Inferior parietal cortex (tissue), 1 donor: ENCODE measurements around the gene SST.

Experiments
- DNase-seq: peaks from one replicate; pipeline ENCODE4 v3.0.0-alpha.2; 2016; ENCODE audit errors: extremely low spot score

SST gene

GRCh38 chr3:187669675-187670504, at the start of gene SST:
Gene SST, minus strand, starts transcription at chr3:187670394. Its CDS starts 103 bp downstream, at chr3:187670291.
- no peak for DNase-seq

DNA sequence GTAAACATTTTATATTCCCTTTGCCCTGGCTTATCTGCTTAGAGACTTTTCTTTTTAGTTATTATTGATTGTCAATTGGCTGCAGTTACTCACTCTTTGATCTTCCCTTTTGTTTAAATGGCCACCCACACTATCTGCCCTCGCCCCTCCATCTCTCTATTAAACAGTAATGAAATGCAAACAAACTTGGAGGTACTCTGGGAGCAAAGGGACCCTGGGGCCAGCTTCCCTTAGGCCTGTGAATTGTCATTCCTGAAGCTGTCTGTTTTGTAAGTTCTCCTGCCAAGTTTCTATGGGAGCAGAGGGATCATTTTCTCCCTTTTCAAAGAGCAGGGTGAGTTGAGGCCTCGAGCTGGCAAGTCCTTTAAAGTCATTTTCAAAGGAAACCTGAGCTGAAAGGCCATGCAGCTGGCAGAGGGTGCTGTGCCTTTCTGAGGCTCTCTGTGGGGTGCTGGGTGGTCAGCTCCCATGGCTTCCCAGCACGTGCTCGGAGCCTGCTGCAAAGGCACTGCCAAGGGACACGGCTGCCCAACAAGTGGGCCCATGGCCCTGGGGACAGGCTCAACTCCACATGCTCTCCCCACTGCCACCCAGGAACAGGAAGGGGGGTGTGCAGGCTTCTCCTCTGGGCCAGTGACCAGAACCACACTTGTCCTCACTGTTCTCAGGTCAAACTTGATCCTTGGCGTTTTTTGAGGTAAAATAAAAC, 49.6 kb upstream of the SST start:
- no peak for DNase-seq

GRCh38 chr3:187718802-187719201, 48.6 kb upstream of the SST start:
- DNase-seq = no peak

DNA sequence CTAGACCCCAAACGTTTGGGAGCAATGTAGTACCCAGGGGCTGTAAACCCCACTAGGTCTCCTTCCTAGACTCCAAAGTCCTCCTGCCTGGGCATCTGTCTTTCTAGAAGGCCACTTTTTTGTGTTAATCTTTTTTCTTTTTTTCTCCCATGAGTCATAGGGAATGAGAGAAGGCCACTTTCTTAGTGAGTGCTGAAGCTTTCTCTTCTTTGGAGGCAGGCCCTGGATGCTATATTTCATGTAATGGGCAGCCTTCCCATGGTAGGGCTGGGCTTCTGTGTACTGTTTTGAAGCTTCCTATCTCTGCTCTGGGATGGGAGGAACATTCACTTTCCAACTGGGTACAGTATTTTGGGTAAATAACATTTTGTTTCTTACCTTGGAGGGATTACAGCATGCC, 47.4 kb upstream of the SST start:
- DNase-seq = no peak

DNA sequence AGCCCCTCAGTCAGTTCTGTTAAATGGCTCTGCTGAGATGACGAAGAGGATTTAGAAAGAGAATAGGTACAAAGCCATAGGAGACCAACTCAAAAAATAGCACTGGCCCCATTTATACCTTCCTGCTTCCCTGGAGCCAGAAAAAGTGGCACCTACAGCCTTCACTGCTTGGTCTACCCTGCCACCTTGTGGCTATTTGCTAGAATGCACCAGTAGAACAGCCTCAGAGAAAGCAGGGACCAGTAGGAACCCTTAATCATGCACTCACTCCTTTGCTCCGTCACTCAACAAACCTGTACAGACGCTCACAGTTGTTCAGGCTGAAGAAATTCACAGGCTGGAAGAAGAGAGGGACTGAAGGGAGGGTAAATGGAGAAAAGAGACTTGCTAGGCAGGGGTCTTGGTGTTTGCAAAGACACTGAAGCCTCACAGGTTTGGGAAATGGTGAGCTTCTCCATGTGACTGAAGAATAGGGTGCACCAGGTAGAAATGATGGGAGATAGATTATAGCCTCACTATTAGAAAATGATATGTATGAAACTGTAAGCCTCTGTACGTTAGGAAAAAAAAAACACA, 44.3 kb upstream of the SST start:
- DNase-seq = peak; percentile 94

GRCh38 chr3:187713504-187713903, 43.3 kb upstream of the SST start:
- DNase-seq = no peak

- no peak for DNase-seq
Observed at GRCh38 chr3:187709155-187709554, 39.0 kb upstream of the SST start.

GRCh38 chr3:187708696-187709095, 38.5 kb upstream of the SST start:
- no peak for DNase-seq

- DNase-seq = no peak
Observed at GRCh38 chr3:187706971-187707370, 36.8 kb upstream of the SST start.

- DNase-seq = no peak
Observed at GRCh38 chr3:187705164-187705563, 35.0 kb upstream of the SST start.

- DNase-seq = no peak
Observed at GRCh38 chr3:187702507-187703033, 32.4 kb upstream of the SST start, which contains the start of gene RTP2. Gene RTP2, minus strand, starts transcription at chr3:187702557. Its CDS starts 429 bp downstream, at chr3:187702128.

GRCh38 chr3:187700249-187700648, 30.1 kb upstream of the SST start:
- DNase-seq = no peak

DNA sequence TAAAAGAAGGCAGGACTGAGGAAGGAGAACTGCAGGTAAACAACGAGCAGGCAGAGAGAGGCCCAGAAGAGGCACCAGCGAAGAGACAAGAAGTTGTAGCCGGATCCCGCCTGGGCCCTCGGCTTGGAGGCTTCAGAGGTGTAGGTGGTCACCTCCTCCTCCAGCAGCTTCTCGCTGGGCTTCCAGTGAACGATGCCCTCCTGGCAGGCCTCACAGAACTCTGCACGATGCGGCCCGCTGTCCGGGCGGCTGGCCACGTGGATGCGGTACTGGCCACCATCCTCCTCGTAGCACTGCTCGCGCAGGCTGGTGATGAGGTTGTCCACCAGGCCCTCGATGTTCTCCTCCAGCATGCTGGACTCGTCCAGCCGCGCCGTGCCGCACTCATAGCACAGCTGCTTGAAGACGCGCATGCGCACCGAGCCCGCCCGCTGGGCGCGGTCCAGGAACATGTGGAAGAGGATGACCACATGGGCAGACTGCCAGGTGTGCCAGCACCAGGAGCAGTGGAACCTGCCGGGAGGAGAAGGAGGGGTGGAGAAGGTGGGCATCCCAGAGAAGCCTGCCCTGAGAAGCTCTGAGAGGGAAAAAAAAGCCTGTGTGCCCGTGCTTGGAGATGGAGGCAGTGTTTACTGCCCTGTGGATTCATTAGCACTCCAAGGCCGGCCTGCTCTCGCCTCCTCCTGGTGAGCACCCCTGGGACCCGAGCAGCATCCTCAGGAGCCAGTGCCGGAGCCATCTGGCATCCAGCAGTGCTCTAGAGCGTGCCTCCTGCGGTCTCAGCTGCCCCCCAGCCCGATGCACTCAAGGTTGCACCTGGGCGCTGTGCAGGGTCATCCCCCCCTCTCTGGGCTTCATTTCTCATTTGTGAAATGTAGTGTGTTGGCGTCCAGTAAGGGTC, 28.6 kb upstream of the SST start:
- no peak for DNase-seq

- no peak for DNase-seq
Observed at GRCh38 chr3:187696021-187696420, 25.8 kb upstream of the SST start.

DNA sequence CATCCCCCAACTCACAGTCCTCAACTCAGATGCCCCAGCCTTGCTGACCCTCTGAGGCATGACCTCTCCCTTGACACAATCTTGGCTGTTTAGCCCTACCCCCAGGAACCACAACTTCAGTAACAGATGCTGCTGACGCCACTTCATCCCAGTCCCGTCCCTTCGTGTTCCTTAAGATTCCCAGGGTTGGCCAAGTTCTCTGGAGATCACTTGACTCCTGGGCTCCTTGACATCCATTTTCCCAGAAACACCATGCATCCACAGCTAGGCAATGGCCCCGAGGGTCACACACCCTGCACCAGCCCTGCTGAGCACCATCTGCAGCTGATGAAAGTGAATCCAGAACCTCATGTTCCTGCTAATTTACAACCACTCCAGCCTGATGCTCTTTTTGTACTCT, 25.3 kb upstream of the SST start:
- DNase-seq = no peak

DNA sequence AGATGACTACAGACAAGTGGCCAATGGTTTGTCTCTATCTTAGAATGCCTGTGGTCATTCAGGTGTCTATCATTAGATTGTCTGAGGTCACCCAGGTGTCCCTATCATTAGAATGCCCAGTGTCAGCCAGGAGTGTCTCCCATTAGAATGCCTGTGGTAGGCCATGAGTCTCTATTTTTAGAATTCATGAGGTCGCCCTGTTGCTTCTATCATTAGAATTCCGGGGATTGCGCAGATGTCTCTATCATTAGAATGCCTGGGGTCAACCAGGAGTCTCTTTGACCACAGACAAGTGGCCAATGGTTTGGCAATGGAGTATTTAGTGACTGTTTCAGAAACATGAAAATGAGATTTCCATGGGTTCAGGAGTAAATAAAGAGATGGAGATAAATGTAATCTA, 24.6 kb upstream of the SST start:
- DNase-seq = no peak

DNA sequence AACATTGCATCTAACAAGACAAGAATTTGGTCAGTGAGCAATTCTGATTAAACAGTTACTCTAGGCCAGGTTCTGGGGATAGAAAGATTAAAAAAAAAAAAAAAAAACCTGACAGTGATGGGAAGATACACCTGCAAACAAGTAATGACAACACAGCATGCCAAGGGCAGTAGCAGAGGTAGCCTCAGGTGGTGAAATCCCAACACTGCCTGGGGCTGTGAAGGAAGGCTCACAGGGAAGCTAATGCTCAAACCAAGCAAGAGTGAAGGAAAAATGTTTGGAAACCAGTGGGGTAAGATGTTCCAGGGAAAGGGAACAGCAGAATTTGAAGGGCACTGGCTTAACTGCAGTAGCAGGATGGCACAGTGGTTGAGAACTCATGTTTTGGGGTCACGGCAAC, 23.2 kb upstream of the SST start:
- no peak for DNase-seq

DNA sequence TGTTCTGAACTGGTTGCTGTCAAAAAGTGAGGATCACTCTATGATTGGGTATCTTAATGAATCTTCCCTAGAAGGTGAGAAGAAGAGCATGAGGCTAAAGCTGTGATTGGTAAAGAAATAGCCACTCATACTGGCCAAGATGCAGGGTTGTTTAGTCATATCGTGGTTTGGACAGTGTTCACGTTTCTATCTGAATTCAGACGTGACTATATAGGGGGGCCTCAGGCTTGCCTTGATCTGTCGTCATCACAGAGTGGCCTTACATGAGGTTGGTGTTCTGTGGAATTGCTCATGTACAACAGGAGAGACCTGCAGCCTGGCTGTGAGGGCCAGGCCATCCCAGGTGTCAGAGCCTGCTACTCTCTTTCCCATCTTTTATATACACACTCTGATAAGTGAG, 19.8 kb upstream of the SST start:
- no peak for DNase-seq

DNA sequence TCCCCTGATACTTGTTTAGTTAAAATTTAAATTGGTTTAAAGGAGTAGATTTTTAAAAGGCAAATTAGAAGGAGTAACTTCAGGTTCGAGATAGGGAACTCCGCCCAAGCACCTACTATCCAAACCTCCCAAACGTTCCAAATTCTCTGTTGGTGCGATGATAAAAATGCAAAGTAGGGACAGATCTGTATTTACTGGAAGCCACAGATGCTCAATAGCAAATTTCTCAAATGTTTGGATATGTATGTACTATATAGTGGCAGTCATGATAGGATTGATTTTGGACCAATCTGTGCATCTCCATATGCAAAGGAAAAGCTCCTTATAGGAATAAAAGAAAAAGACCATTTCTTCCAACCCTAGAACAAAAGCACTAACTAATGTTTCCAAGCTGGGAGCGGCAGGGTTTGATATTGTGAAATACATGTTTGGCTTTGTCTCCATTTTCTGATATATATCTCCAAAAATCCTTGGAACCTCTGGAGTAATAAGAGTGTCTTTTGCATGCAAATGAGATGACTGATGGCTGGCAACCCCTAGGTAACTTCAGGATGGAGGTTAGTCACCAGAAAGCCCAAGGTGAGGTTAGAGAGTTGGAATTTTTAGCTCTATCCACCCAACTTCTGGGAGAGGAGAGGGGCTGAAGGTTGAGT, 16.6 kb upstream of the SST start:
- no peak for DNase-seq

DNA sequence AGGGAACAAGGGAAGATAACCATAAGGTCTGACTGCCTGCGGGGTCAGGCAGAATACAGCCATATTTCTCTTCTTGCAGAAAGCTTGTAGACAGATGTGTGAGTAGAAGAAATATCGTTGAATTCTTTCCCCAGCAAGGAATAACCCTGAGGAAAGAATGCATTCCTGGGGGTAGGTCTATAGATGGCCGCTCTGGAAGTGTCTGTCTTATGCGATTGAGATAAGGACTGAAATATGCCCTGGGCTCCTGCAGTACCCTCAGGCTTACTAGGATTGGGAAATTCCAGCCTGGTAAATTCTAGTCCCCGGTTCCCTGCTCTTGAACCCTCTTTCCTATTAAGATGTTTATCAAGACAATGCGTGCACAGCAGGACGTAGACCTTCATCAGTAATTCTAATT, 15.8 kb upstream of the SST start:
- DNase-seq = no peak

DNA sequence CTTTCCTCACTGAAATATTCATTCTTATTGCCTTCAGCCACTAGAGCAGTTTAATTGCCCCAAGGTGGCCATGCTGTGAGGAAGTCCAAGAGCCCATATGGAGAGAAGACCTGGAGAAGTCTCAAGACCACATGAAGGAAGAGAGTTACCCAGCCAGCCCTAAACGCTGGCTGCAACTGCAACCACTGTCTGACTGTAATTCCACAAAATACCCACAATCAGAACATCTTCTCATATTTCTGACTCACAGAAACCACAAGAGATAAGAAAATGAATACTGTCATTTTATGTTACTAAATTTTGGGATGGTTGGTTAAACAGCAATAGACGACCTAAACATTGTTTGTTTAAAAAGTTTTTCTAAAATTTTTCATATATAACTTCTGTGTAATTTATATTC, 14.7 kb upstream of the SST start:
- no peak for DNase-seq
